Inflammatory macrophage treated with lipopolysaccharide for 4 hours (primary cell): Measurements from ENCODE around the gene RFLNA.
"Not testable (repeated sequence)": the region's sequence is repeated elsewhere in the genome, so short reads cannot be mapped to it uniquely, and the experiment has no call there.

Experiments used
- DNase-seq: peaks from one replicate; pipeline ENCODE4 v3.0.0-alpha.2; 2020

The RFLNA gene

GRCh38 chr12:124321556-124322270 lies 26.8 kb downstream of the RFLNA start:
- DNase-seq = no peak

GRCh38 chr12:124322271-124322998 lies 27.5 kb downstream of the RFLNA start:
- DNase-seq = no peak

- DNase-seq = not testable (repeated sequence)
Observed at GRCh38 chr12:124322999-124323328, 28.1 kb downstream of the RFLNA start.

- no peak for DNase-seq
Observed at GRCh38 chr12:124323771-124324530, 29.1 kb downstream of the RFLNA start.

- no peak for DNase-seq
Observed at GRCh38 chr12:124324803-124325705, 30.2 kb downstream of the RFLNA start.

GRCh38 chr12:124326104-124326503 lies 31.2 kb downstream of the RFLNA start:
- no peak for DNase-seq

GRCh38 chr12:124326871-124327270 lies 32.0 kb downstream of the RFLNA start:
- DNase-seq = no peak

- DNase-seq = no peak
Observed at GRCh38 chr12:124327362-124328043, 32.6 kb downstream of the RFLNA start.

GRCh38 chr12:124328116-124328515 lies 33.2 kb downstream of the RFLNA start:
- no peak for DNase-seq

- no peak for DNase-seq
Observed at GRCh38 chr12:124328636-124329035, 33.7 kb downstream of the RFLNA start.

- DNase-seq = no peak
Observed at GRCh38 chr12:124332058-124332672, 37.3 kb downstream of the RFLNA start.

- no peak for DNase-seq
Observed at GRCh38 chr12:124332900-124333299, 38.0 kb downstream of the RFLNA start.

- DNase-seq = no peak
Observed at GRCh38 chr12:124333724-124334123, 38.8 kb downstream of the RFLNA start.

- DNase-seq = no peak
Observed at GRCh38 chr12:124334266-124334665, 39.4 kb downstream of the RFLNA start.

- no peak for DNase-seq
Observed at GRCh38 chr12:124334976-124335375, 40.1 kb downstream of the RFLNA start.

- no peak for DNase-seq
Observed at GRCh38 chr12:124335426-124336183, 40.7 kb downstream of the RFLNA start.

- no peak for DNase-seq
Observed at GRCh38 chr12:124336184-124336437, 41.2 kb downstream of the RFLNA start.

GRCh38 chr12:124336742-124337520 lies 42.0 kb downstream of the RFLNA start:
- no peak for DNase-seq

GRCh38 chr12:124337622-124338021 lies 42.7 kb downstream of the RFLNA start:
- DNase-seq = no peak

- no peak for DNase-seq
Observed at GRCh38 chr12:124338448-124338847, 43.6 kb downstream of the RFLNA start.
